ENCODE measurements around the gene CDCA3. TPM values are rescaled to one million over a fixed set of nuclear protein-coding genes. Genes with fewer than 3 reads are reported as not detected.
"Not testable (repeated sequence)": the region's sequence is repeated elsewhere in the genome, so short reads cannot be mapped to it uniquely, and the experiment has no call there.

CDCA3 gene
- total and polyA plus RNA-seq, 5 donors = 0.50 to 1.8 (median 1.2) TPM; not detected in 1

DNA sequence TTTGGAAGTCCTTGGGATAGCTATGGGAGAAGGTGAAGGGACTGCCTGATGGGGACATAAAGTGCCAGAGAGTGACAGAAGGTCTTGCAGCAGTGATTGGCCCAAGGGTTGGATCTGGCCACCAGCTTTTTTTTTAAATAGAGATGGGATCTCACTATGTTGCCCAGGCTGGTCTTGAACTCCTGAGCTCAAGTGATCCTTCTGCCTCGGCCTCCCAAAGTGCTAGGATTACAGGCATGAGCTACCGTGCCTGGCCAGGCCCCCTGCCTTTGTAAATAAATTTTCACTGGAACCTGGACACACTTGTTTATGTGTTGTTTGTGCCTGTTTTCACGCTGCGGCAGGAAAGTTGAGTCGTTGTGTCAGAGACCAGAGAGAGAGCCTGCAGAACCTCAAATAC lies 14.2 kb upstream of the CDCA3 start:
- H3K4me1 ChIP-seq (ENCODE audit: control insufficient read depth, insufficient read depth, low read length); ATAC-seq; H3K9me3 ChIP-seq (ENCODE audit: control insufficient read depth, low read length); H3K27me3 ChIP-seq (ENCODE audit: control insufficient read depth, insufficient read depth); intact Hi-C loops (cut with DNase I); H3K27ac ChIP-seq (ENCODE audit: low read length); H3K4me3 ChIP-seq (ENCODE audit: low read length): not testable (repeated sequence)
- peak in 1 of 3 donors; percentile 20 for DNase-seq
- 93% methylated on average over 5 of the region's 5 CpGs for WGBS

DNA sequence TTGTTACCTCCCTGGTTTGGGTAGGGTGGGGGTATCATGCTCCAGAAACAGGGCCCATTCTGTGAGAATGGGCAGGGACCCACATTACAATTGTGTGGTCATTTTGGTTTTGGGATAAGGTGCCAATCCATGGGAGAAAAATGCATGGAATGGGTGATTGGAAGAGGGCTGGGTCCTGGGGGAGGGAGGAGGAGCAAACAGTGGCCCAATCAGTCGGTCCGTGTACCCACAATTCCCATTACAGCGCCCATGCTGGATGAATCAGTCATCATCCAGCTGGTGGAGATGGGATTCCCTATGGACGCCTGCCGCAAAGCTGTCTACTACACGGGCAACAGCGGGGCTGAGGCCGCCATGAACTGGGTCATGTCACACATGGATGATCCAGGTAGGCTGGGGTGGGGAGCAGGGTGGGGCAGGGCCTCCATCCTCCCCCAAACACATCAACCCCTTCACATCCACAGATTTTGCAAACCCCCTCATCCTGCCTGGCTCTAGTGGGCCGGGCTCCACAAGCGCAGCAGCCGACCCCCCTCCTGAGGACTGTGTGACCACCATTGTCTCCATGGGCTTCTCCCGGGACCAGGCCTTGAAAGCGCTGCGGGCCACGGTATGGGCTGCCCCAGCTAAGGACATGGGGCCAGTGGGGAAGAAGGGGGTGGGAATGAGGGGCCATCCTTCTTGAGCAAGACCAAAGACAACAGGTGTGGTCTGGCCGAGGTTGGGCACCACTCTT lies 12.7 kb upstream of the CDCA3 start:
- peak in 1 of 3 donors; percentile 50 for DNase-seq
- no peaks in the 10 kb centered on the region for H3K4me1 ChIP-seq (ENCODE audit: control insufficient read depth, insufficient read depth, low read length)
- H3K9me3 ChIP-seq (ENCODE audit: control insufficient read depth, low read length) = no peaks in the 10 kb centered on the region
- no peaks in the 10 kb centered on the region for H3K27me3 ChIP-seq (ENCODE audit: control insufficient read depth, insufficient read depth)
- no peak overlapping the region for H3K4me3 ChIP-seq (ENCODE audit: low read length)
- no peak for ATAC-seq
- 95% methylated on average over 16 of the region's 16 CpGs for WGBS
- H3K27ac ChIP-seq (ENCODE audit: low read length) = no peak overlapping the region
- intact Hi-C loops (cut with DNase I) = no loop called here

DNA sequence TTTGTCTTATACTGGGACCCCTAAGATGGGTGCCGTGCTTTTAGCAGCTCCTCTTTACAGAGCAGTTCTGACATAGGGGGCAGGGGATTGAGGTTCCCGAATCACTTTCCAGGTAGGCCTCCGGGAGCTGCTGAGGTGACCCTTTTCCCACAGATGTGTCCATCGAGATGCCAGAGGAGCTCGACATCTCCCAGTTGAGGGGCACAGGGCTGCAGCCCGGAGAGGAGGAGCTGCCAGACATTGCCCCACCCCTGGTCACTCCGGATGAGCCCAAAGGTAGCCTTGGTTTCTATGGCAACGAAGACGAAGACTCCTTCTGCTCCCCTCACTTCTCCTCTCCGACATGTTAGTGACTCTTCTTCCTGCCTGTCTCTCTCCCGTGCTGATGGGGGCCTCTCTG lies 11.9 kb upstream of the CDCA3 start:
- H3K9me3 ChIP-seq (ENCODE audit: control insufficient read depth, low read length) = no peaks in the 10 kb centered on the region
- H3K27ac ChIP-seq (ENCODE audit: low read length) = no peak overlapping the region
- H3K4me1 ChIP-seq (ENCODE audit: control insufficient read depth, insufficient read depth, low read length) = no peaks in the 10 kb centered on the region
- no peaks in the 10 kb centered on the region for H3K27me3 ChIP-seq (ENCODE audit: control insufficient read depth, insufficient read depth)
- intact Hi-C loops (cut with DNase I) = no loop called here
- no peak for ATAC-seq
- 93% methylated on average over 11 of the region's 11 CpGs for WGBS
- no peak for DNase-seq
- H3K4me3 ChIP-seq (ENCODE audit: low read length) = no peak overlapping the region

DNA sequence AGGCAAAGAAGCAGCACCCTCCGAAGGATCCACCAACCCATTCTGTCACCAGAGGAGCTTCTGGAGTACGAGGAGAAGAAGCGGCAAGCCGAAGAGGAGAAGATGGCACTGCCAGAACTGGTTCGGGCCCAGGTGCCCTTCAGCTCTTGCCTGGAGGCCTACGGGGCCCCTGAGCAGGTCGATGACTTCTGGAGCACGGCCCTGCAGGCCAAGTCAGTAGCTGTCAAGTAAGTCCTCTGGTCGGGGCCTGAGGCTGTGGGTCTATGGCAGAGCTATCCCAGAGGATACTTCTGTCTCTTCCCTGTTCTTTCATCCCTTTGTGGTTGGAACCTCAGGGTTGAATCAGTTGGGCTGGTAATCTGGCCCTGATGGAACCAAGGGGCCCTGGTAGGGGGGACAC lies 10.3 kb upstream of the CDCA3 start:
- ATAC-seq = no peak
- no peak overlapping the region for H3K27ac ChIP-seq (ENCODE audit: low read length)
- 94% methylated on average over 9 of the region's 9 CpGs for WGBS
- no peaks in the 10 kb centered on the region for H3K27me3 ChIP-seq (ENCODE audit: control insufficient read depth, insufficient read depth)
- H3K4me1 ChIP-seq (ENCODE audit: control insufficient read depth, insufficient read depth, low read length) = no peaks in the 10 kb centered on the region
- DNase-seq = no peak
- H3K4me3 ChIP-seq (ENCODE audit: low read length) = no peak overlapping the region
- H3K9me3 ChIP-seq (ENCODE audit: control insufficient read depth, low read length) = no peaks in the 10 kb centered on the region
- intact Hi-C loops (cut with DNase I) = no loop called here

DNA sequence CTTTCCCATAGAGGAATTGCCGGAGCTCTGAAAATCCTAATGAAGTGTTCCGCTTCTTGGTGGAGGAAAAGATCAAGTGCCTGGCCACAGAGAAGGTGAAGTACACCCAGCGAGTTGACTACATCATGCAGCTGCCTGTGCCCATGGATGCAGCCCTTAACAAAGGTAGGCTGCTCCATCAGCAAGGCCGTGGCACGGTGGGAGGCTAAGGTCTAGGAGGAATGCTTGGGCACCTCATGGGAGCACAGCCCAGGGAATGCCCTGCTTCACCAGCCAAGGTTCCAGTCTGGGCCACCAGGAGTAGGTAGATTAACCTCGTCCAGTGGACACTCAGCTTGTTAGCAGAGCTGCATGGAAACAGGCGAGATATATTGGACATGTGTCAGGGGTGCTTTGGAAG lies 9.9 kb upstream of the CDCA3 start:
- H3K27me3 ChIP-seq (ENCODE audit: control insufficient read depth, insufficient read depth) = no peaks in the 10 kb centered on the region
- intact Hi-C loops (cut with DNase I) = no loop called here
- no peaks in the 10 kb centered on the region for H3K9me3 ChIP-seq (ENCODE audit: control insufficient read depth, low read length)
- ATAC-seq (no peak), DNase-seq (no peak)
- no peak overlapping the region for H3K27ac ChIP-seq (ENCODE audit: low read length)
- H3K4me1 ChIP-seq (ENCODE audit: control insufficient read depth, insufficient read depth, low read length) = no peaks in the 10 kb centered on the region
- 98% methylated on average over 7 of the region's 7 CpGs for WGBS
- no peak overlapping the region for H3K4me3 ChIP-seq (ENCODE audit: low read length)

DNA sequence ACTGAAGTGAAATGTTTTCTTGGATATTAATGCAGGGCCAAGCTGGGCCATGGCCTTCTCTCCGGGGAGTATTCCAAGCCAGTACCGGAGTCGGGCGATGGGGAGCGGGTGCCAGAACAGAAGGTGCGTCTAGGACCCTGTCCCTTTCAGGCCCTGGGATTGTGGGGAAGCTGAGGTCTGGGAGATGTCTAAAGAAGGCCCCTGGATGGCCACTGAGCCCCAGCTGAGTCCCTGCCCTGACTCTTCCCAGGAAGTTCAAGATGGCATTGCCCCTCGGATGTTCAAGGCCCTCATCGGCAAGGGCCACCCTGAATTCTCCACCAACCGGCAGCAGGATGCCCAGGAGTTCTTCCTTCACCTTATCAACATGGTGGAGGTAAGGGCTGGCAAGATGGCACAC lies 9.0 kb upstream of the CDCA3 start:
- intact Hi-C loops (cut with DNase I) = no loop called here
- Histone ChIP-seq H3K9me3 (ENCODE audit: control insufficient read depth, low read length) (no peaks in the 10 kb centered on the region), H3K27me3 (ENCODE audit: control insufficient read depth, insufficient read depth) (no peaks in the 10 kb centered on the region), H3K27ac (ENCODE audit: low read length) (no peak overlapping the region), H3K4me3 (ENCODE audit: low read length) (no peak overlapping the region), H3K4me1 (ENCODE audit: control insufficient read depth, insufficient read depth, low read length) (no peaks in the 10 kb centered on the region)
- WGBS = 95% methylated on average over 9 of the region's 9 CpGs
- ATAC-seq (no peak), DNase-seq (peak in 1 of 3 donors; percentile 20)

DNA sequence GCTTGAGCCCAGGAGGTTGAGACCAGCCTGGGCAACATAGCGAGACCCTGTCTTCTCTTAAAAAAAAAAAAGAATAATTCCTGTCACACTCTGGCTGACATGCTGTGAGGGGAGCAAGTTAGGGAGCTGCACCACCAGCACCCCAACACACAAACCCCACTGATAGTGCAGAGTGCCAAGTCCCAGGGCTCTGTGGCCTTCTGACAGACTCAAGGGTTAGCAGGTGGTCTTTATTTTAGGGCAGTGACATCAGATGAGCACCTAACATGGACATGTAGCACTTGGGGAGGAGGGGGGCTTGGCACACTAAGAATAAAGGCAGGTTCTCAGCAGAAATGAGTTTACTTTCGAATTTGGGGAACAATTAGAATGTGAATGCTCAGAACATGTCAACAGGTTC lies 7.7 kb upstream of the CDCA3 start:
- Histone ChIP-seq H3K27ac (ENCODE audit: low read length) (no peak overlapping the region), H3K9me3 (ENCODE audit: control insufficient read depth, low read length) (no peaks in the 10 kb centered on the region), H3K27me3 (ENCODE audit: control insufficient read depth, insufficient read depth) (no peaks in the 10 kb centered on the region), H3K4me1 (ENCODE audit: control insufficient read depth, insufficient read depth, low read length) (no peaks in the 10 kb centered on the region), H3K4me3 (ENCODE audit: low read length) (no peak overlapping the region)
- ATAC-seq (no peak), DNase-seq (peak in 1 of 3 donors; percentile 21)
- WGBS = 93% methylated on average over 2 of the region's 2 CpGs
- intact Hi-C loops (cut with DNase I) = no loop called here

DNA sequence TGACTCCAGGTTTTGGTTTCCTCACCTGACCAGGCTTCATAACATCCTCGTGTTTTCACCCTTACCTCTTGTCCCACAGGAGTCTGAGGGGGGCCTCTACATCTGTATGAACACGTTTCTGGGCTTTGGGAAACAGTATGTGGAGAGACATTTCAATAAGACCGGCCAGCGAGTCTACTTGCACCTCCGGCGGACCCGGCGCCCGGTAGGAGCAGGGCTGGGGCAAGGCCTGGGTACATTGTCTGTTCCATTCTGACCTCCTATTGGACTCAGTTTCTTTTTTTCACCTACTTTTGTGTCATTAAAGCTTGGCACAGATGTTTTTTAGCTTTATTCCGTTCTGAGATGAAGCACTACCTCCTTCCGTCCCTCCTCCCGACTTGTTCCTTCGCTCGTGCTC lies 4.2 kb upstream of the CDCA3 start:
- H3K9me3 ChIP-seq (ENCODE audit: control insufficient read depth, low read length) = no peaks in the 10 kb centered on the region
- ATAC-seq (no peak), DNase-seq (no peak)
- no peaks in the 10 kb centered on the region for H3K4me1 ChIP-seq (ENCODE audit: control insufficient read depth, insufficient read depth, low read length)
- H3K27ac ChIP-seq (ENCODE audit: low read length) = no peak overlapping the region
- 93% methylated on average over 14 of the region's 14 CpGs for WGBS
- H3K27me3 ChIP-seq (ENCODE audit: control insufficient read depth, insufficient read depth) = no peaks in the 10 kb centered on the region
- intact Hi-C loops (cut with DNase I) = no loop called here
- H3K4me3 ChIP-seq (ENCODE audit: low read length) = no peak overlapping the region

DNA sequence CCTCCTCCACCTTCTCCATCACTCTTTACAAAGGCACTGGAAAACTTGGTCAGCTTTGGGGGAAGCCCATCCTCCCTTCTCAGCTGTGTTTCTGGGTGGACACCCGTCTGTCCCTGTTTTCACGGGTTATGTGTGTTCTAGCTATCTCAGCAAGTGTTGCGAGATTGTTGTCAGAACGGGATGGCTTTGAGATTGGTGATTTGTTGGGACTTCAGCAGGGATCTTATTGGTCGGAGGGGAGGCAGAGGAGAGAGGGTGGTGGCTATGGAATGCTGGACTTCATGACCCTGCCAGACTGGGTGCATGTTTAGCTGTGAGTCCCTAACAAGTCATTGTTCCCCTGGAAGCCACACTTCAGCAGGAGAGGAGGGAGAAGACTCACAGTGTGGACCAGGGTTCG lies 3.0 kb upstream of the CDCA3 start:
- Histone ChIP-seq H3K27me3 (ENCODE audit: control insufficient read depth, insufficient read depth) (no peaks in the 10 kb centered on the region), H3K4me3 (ENCODE audit: low read length) (no peak overlapping the region), H3K9me3 (ENCODE audit: control insufficient read depth, low read length) (no peaks in the 10 kb centered on the region), H3K4me1 (ENCODE audit: control insufficient read depth, insufficient read depth, low read length) (no peaks in the 10 kb centered on the region), H3K27ac (ENCODE audit: low read length) (no peak overlapping the region)
- ATAC-seq = no peak
- WGBS = 70% methylated on average over 6 of the region's 6 CpGs
- intact Hi-C loops (cut with DNase I) = no loop called here
- DNase-seq = no peak

DNA sequence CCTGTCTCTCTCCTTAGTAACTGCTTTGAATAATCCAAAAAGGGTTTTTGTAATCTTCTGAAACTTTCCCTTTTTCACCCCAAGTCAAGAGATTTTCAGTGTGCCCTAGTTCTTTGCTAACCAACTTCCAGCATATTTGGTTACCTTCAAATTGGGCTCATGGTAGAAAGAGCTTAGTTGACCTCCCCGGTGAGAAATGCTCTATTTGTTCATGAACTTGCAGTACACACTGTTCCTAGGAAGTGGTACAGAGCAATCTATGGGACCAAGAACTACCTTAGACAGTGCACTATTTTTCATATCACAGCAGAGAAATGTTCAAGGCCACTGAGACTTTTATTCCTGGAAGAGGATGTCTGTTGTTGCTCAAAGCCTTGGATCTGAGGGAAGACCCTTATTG lies 2.5 kb upstream of the CDCA3 start:
- ATAC-seq (no peak), DNase-seq (no peak)
- intact Hi-C loops (cut with DNase I) = no loop called here
- no peak overlapping the region for H3K27ac ChIP-seq (ENCODE audit: low read length)
- no peaks in the 10 kb centered on the region for H3K27me3 ChIP-seq (ENCODE audit: control insufficient read depth, insufficient read depth)
- WGBS = 77% methylated on average over 1 of the region's 1 CpG
- no peaks in the 10 kb centered on the region for H3K9me3 ChIP-seq (ENCODE audit: control insufficient read depth, low read length)
- H3K4me1 ChIP-seq (ENCODE audit: control insufficient read depth, insufficient read depth, low read length) = no peaks in the 10 kb centered on the region
- H3K4me3 ChIP-seq (ENCODE audit: low read length) = no peak overlapping the region

DNA sequence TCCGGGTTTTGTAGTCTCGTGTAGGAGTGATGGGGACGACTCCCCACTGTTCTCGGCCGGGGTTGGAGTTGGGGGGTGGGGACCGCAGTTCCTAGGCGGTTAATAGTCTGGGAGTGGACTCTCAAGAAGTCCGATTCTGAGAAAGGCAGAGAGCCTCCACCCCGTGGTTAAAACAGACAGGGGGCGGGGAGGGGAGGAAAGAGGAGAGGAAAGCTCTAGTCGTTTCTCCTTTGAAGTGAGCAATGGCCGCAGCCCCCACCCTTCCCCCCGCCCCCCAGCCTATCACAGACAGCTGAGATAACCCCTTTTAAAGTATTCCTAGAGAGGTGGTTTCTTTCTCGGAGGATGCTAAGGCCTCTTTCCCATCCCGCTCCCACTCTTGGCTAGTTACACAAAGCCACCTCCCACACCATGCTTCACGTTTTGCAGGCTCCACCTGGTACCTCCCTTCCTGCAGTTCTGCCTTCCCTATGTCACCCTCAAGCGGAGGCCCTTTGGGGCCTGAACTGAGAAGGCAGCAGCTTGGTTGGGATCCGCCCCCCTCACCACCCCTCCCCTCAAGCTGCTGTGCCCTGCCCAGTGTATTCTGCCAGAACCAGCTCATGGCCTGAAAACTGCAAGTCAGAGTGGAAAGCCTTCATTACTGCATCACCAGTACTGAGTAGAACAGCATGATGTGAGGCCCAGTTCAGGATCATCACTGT lies 1.7 kb upstream of the CDCA3 start:
- Histone ChIP-seq H3K27ac (ENCODE audit: low read length) (no peak overlapping the region), H3K4me3 (ENCODE audit: low read length) (peak overlapping the region; percentile 38), H3K9me3 (ENCODE audit: control insufficient read depth, low read length) (no peaks in the 10 kb centered on the region), H3K27me3 (ENCODE audit: control insufficient read depth, insufficient read depth) (no peaks in the 10 kb centered on the region), H3K4me1 (ENCODE audit: control insufficient read depth, insufficient read depth, low read length) (no peaks in the 10 kb centered on the region)
- 2% methylated on average over 18 of the region's 18 CpGs for WGBS
- peak; percentile 67 to 79 (median 75) for DNase-seq
- intact Hi-C loops (cut with DNase I) = no loop called here
- peak in 1 of 2 donors; percentile 0 for ATAC-seq
